HEK293T (cell line): ENCODE measurements around the gene CYB5D1.

ENCODE experiments used
- CTCF ChIA-PET: fragments of 350-600 bp; formaldehyde crosslinking; extraction: SDS; loops from one replicate; lab custom pipeline; 2021; ENCODE audit warnings: antibody characterized with exemption, inconsistent platforms; lab: Yijun Ruan, JAX
- POLR2A ChIA-PET: fragments of 350-600 bp; formaldehyde crosslinking; extraction: SDS; loops from one replicate; lab custom pipeline; 2020; ENCODE audit warnings: antibody characterized with exemption, inconsistent platforms; lab: Yijun Ruan, JAX
- DNase-seq: peaks from one replicate; pipeline ENCODE4 v3.0.0; 2012; ENCODE audit warnings: mixed read lengths; ENCODE audit errors: extremely low spot score
- ARNT ChIP-seq: fragments of 450-650 bp; IDR thresholded peaks from 2 replicates; pipeline ENCODE4 v1.6.1; 2017; ENCODE audit warnings: mild to moderate bottlenecking
- BHLHE40 ChIP-seq: fragments of 450-650 bp; IDR thresholded peaks from 2 replicates; pipeline ENCODE4 v1.6.1; 2016; ENCODE audit warnings: mild to moderate bottlenecking, moderate library complexity, borderline replicate concordance
- CTBP1 ChIP-seq: fragments of 450-650 bp; IDR thresholded peaks from 2 replicates; pipeline ENCODE4 v1.6.1; 2016; ENCODE audit warnings: borderline replicate concordance
- ELF4 ChIP-seq: fragments of 450-650 bp; IDR thresholded peaks from 2 replicates; pipeline ENCODE4 v1.6.1; 2017; ENCODE audit warnings: antibody characterized with exemption
- FOXA1 ChIP-seq: fragments of 450-650 bp; IDR thresholded peaks from 2 replicates; pipeline ENCODE4 v1.6.1; 2016; ENCODE audit warnings: mild to moderate bottlenecking
- FOXK2 ChIP-seq: fragments of 450-650 bp; IDR thresholded peaks from 2 replicates; pipeline ENCODE4 v1.6.1; 2016; ENCODE audit warnings: mild to moderate bottlenecking
- FOXM1 ChIP-seq: fragments of 450-650 bp; IDR thresholded peaks from 2 replicates; pipeline ENCODE4 v1.6.1; 2017; ENCODE audit warnings: mild to moderate bottlenecking, borderline replicate concordance
- HDGF ChIP-seq: fragments of 450-650 bp; IDR thresholded peaks from 2 replicates; pipeline ENCODE4 v1.6.1; 2017; ENCODE audit warnings: antibody characterized with exemption, borderline replicate concordance
- L3MBTL2 ChIP-seq: fragments of 450-650 bp; conservative IDR thresholded peaks from 2 replicates; pipeline ENCODE4 v1.6.1; 2016; ENCODE audit warnings: mild to moderate bottlenecking
- LEF1 ChIP-seq: fragments of 450-650 bp; IDR thresholded peaks from 2 replicates; pipeline ENCODE4 v1.6.1; 2017; ENCODE audit warnings: mild to moderate bottlenecking, borderline replicate concordance
- NFRKB ChIP-seq: fragments of 450-650 bp; IDR thresholded peaks from 2 replicates; pipeline ENCODE4 v1.6.1; 2016; ENCODE audit warnings: mild to moderate bottlenecking, moderate library complexity
- SP1 ChIP-seq: fragments of 450-650 bp; IDR thresholded peaks from 2 replicates; pipeline ENCODE4 v1.6.1; 2017
- SUZ12 ChIP-seq: fragments of 450-650 bp; IDR thresholded peaks from 2 replicates; pipeline ENCODE4 v1.6.1; 2016; ENCODE audit warnings: mild to moderate bottlenecking
- TARDBP ChIP-seq: fragments of 450-650 bp; IDR thresholded peaks from 2 replicates; pipeline ENCODE4 v1.6.1; 2016
- ZNF384 ChIP-seq: fragments of 450-650 bp; IDR thresholded peaks from 2 replicates; pipeline ENCODE4 v1.6.1; 2016
- TF ChIP-seq, protein P1 (sequence below): fragments of 450-650 bp; IDR thresholded peaks from 2 replicates; pipeline ENCODE4 v1.6.1; 2016

Gene CYB5D1

GRCh38 chr17:7832431-7832830, 25.4 kb upstream of the CYB5D1 start:
- POLR2A ChIA-PET: interaction anchor here (1.2 to 2.4 kb wide), 3 partner anchors 13 to 145 kb away, joined by 3 to 8 read pairs (median 4); partner anchors contain the start of genes NAA38, TP53 and WRAP53
- TF ChIP-seq HDGF (no peak), FOXM1 (no peak), NFRKB (no peak)

DNA sequence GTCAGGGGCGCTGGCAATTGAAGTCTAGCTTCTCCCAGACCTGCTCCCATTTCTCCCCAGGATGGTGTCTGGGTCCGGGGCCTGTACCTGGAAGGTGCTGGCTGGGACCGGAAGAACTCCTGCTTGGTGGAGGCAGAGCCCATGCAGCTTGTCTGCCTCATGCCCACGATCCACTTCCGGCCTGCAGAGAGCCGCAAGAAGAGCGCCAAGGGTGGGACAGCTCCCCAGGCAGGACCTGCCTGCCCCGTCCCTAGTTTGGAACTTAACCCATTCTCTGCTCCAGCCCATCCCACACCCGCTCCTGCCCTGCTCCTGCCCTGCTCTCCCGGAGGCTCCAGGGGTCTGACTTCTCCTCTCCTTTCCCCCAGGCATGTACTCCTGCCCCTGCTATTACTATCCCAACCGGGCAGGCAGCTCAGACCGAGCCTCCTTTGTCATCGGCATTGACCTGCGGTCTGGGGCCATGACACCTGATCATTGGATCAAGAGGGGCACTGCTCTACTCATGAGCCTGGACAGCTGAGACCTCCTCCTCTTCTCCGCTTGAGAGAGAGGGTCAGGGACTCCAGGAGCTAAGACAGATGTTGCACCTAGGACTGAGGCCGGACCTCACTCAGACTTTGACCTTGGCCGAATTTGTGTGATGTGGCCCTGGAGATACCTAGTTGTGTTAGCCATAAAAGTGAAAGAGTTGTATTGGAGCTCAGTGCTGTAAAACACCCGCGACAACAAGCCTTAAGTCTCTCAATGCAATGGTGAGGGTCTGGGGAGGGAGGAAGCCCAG, 24.6 kb upstream of the CYB5D1 start:
- ChIA-PET CTCF (interaction anchor here (0.8 to 2.7 kb wide), 7 partner anchors 8 to 157 kb away, joined by 3 to 11 read pairs (median 6); partner anchors contain the start of genes CYB5D1, NAA38 and WRAP53), POLR2A (interaction anchor here (0.8 to 2.4 kb wide), 9 partner anchors 10 to 146 kb away, joined by 3 to 8 read pairs (median 4); partner anchors contain the start of genes NAA38, RNF227, TP53 and WRAP53)
- TF ChIP-seq ZNF384: no peak
- no peak for TF ChIP-seq SP1
- TF ChIP-seq CTBP1: no peak
- no peak for TF ChIP-seq L3MBTL2
- no peak for TF ChIP-seq TARDBP
- no peak for TF ChIP-seq LEF1
- no peak for TF ChIP-seq HDGF
- no peak for TF ChIP-seq FOXK2
- TF ChIP-seq ARNT: no peak
- TF ChIP-seq, protein P1, sequence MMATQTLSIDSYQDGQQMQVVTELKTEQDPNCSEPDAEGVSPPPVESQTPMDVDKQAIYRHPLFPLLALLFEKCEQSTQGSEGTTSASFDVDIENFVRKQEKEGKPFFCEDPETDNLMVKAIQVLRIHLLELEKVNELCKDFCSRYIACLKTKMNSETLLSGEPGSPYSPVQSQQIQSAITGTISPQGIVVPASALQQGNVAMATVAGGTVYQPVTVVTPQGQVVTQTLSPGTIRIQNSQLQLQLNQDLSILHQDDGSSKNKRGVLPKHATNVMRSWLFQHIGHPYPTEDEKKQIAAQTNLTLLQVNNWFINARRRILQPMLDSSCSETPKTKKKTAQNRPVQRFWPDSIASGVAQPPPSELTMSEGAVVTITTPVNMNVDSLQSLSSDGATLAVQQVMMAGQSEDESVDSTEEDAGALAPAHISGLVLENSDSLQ: no peak
- TF ChIP-seq SUZ12: no peak
- TF ChIP-seq BHLHE40: no peak
- no peak for TF ChIP-seq ELF4
- TF ChIP-seq FOXA1: no peak
- no peak for TF ChIP-seq FOXM1
- TF ChIP-seq NFRKB: no peak
- no peak for DNase-seq

More at GRCh38 chr17:7832431-7832830, 25.4 kb upstream of the CYB5D1 start:
- CTCF ChIA-PET: interaction anchor here (2.4 kb wide), 1 partner anchor 9 kb away, joined by 6 read pairs; no protein-coding TSS in a partner anchor
- no peak for DNase-seq

GRCh38 chr17:7833795-7834541, 23.8 kb upstream of the CYB5D1 start, which contains the start of gene KDM6B:
KDM6B (plus strand) TSS chr17:7834217; CDS start chr17:7845555, 11,338 bp downstream.
- POLR2A ChIA-PET: interaction anchor here (1.0 to 3.7 kb wide), 9 partner anchors 9 to 147 kb away, joined by 3 to 18 read pairs (median 5); partner anchors contain the start of genes CYB5D1, NAA38, RNF227 and TP53
- CTCF ChIA-PET: interaction anchor here (0.8 to 2.7 kb wide), 7 partner anchors 9 to 156 kb away, joined by 3 to 11 read pairs (median 4); partner anchors contain the start of genes CYB5D1, NAA38 and WRAP53

GRCh38 chr17:7834542-7834956, 23.3 kb upstream of the CYB5D1 start:
- TF ChIP-seq CTBP1 (no peak), SUZ12 (no peak), LEF1 (no peak), TARDBP (no peak), NFRKB (no peak), ELF4 (no peak), FOXM1 (no peak), FOXA1 (no peak), L3MBTL2 (no peak), ZNF384 (no peak)
- TF ChIP-seq, protein P1: no peak
- ChIA-PET POLR2A (interaction anchor here (1.4 to 3.7 kb wide), 4 partner anchors 10 to 91 kb away, joined by 5 to 18 read pairs (median 10); partner anchors contain the start of genes CYB5D1 and NAA38), CTCF (interaction anchor here (0.6 to 2.7 kb wide), 9 partner anchors 10 to 325 kb away, joined by 3 to 11 read pairs (median 3); partner anchors contain the start of genes NAA38 and WRAP53)
- no peak for DNase-seq

More at GRCh38 chr17:7833795-7834541, 23.8 kb upstream of the CYB5D1 start, which contains the start of gene KDM6B:
- DNase-seq: peak; percentile 87
- no peak for TF ChIP-seq ARNT
- TF ChIP-seq, protein P1: no peak
- no peak for TF ChIP-seq FOXA1
- TF ChIP-seq HDGF: no peak
- no peak for TF ChIP-seq BHLHE40
- TF ChIP-seq SP1: no peak
- TF ChIP-seq SUZ12: no peak
- TF ChIP-seq TARDBP: no peak
- no peak for TF ChIP-seq NFRKB
- no peak for TF ChIP-seq ZNF384
- TF ChIP-seq L3MBTL2: no peak
- no peak for TF ChIP-seq FOXK2
- TF ChIP-seq CTBP1: no peak
- TF ChIP-seq ELF4: no peak
- TF ChIP-seq FOXM1: no peak
- TF ChIP-seq LEF1: no peak
